Hematopoietic multipotent progenitor cell (in vitro differentiated cells): Measurements from ENCODE around the gene CIAO3. TPM values are rescaled to one million over a fixed set of nuclear protein-coding genes. Genes with fewer than 3 reads are reported as not detected.
A peak's percentile ranks its signal among the peaks of the same experiment; 100 is the strongest.

Experiments used
- DNase-seq, 3 donors: peaks; one replicate each; pipeline ENCODE4 v3.0.0-alpha.2; 2011 to 2015; ENCODE audit warnings: low read depth in 2 of 3, low spot score in 2 of 3
- small RNA-seq: library from RNA; depleted of rRNA; stranded (forward); fragments of <200 nt; gene quantifications from one replicate; pipeline ENCODE3, GENCODE V24; 2012
- total RNA-seq: library from RNA; depleted of rRNA; stranded (reverse); fragments of >200 nt; gene quantifications from one replicate; pipeline ENCODE4 v1.2.3, GENCODE V29; 2012

CIAO3 gene
- total RNA-seq, 1 donor = 72.2 TPM

GRCh38 chr16:682493-683395, 58.1 kb downstream of the CIAO3 start:
- no peak for DNase-seq

GRCh38 chr16:681746-682427, 58.9 kb downstream of the CIAO3 start:
- DNase-seq = no peak

- DNase-seq = no peak
These were observed 59.6 kb downstream of the CIAO3 start for GRCh38 chr16:680967-681745.

GRCh38 chr16:680625-680945, 60.2 kb downstream of the CIAO3 start:
- DNase-seq = no peak

- DNase-seq = peak; percentile 68 to 87 (median 86)
These were observed 60.8 kb downstream of the CIAO3 start, which contains the start of gene STUB1 for GRCh38 chr16:679814-680624. TSS of gene STUB1 (plus strand) at chr16:680410. CDS start at chr16:680526, 116 bp downstream.

Small RNA genes within 50 kb of the gene (small RNA-seq; reads per million reads assigned to genes)
- not detected for gene MIR662

Other genes starting within 250 kb of the CIAO3 start
- 59.2 TPM for gene CAPN15, start 213.3 kb downstream of the CIAO3 start, total RNA-seq
- under 0.01 TPM for gene PRR35, start 180.6 kb downstream of the CIAO3 start, total RNA-seq
- 14.3 TPM for gene NHLRC4, start 174.0 kb downstream of the CIAO3 start, total RNA-seq
- gene PIGQ, start 171.0 kb downstream of the CIAO3 start, total RNA-seq = 36.9 TPM
- gene RAB40C, start 150.9 kb downstream of the CIAO3 start, total RNA-seq = 33.4 TPM
- 0.27 TPM for gene WFIKKN1, start 110.0 kb downstream of the CIAO3 start, total RNA-seq
- 101 TPM for gene METTL26, start 104.7 kb downstream of the CIAO3 start, total RNA-seq
- 20.5 TPM for gene MCRIP2, start 99.2 kb downstream of the CIAO3 start, total RNA-seq
- 25.9 TPM for gene WDR90, start 91.6 kb downstream of the CIAO3 start, total RNA-seq
- gene RHOT2, start 72.9 kb downstream of the CIAO3 start, total RNA-seq = 44.7 TPM
- gene RHBDL1, start 65.3 kb downstream of the CIAO3 start, total RNA-seq = 0.54 TPM
- gene STUB1, start 60.6 kb downstream of the CIAO3 start, total RNA-seq = 73.2 TPM
- gene JMJD8, start 56.7 kb downstream of the CIAO3 start, total RNA-seq = 68.9 TPM
- gene WDR24, start 50.6 kb downstream of the CIAO3 start, total RNA-seq = 7.0 TPM
- gene FBXL16, start 35.2 kb downstream of the CIAO3 start, total RNA-seq = 0.54 TPM
- 5.1 TPM for gene METRN, start 25.9 kb downstream of the CIAO3 start, total RNA-seq
- gene ANTKMT, start 19.9 kb downstream of the CIAO3 start, total RNA-seq = 25.3 TPM
- gene CCDC78, start 14.6 kb downstream of the CIAO3 start, total RNA-seq = 2.7 TPM
- 22.6 TPM for gene HAGHL, start 13.9 kb downstream of the CIAO3 start, total RNA-seq
- under 0.01 TPM for gene MSLN, start 19.7 kb upstream of the CIAO3 start, total RNA-seq
- 42.5 TPM for gene RPUSD1, start 47.4 kb upstream of the CIAO3 start, total RNA-seq
- gene CHTF18, start 47.6 kb upstream of the CIAO3 start, total RNA-seq = 25.3 TPM
- not detected for gene GNG13, start 59.7 kb upstream of the CIAO3 start, total RNA-seq
- gene LMF1, start 230.0 kb upstream of the CIAO3 start, total RNA-seq = 45.2 TPM
- gene SOX8, start 240.8 kb upstream of the CIAO3 start, total RNA-seq = under 0.01 TPM